Liver (tissue), 9 donors: ENCODE data around the gene GPC3. TPM values are rescaled to one million over a fixed set of nuclear protein-coding genes. Genes with fewer than 3 reads are reported as not detected.

Experiments used
- DNase-seq: peaks from one replicate; pipeline ENCODE4 v3.0.0-alpha.2; 2017; ENCODE audit warnings: low spot score
- H3K27ac ChIP-seq, 2 donors: one replicate each; pipeline ENCODE4 v1.7.0; 2013; ENCODE audit warnings: inconsistent platforms in 2 of 2, low read length in 2 of 2, control low read depth in 1 of 2, low read depth in 1 of 2, mild to moderate bottlenecking in 1 of 2
- H3K27me3 ChIP-seq, 4 donors: one replicate each; pipeline versions ENCODE4 v1.6.1 to v1.7.0; 2013; ENCODE audit warnings: low read length in 3 of 4, inconsistent platforms in 1 of 4, mild to moderate bottlenecking in 1 of 4, moderate library complexity in 1 of 4; ENCODE audit not compliant: control insufficient read depth in 4 of 4, insufficient read depth in 4 of 4
- H3K36me3 ChIP-seq, 4 donors: one replicate each; pipeline versions ENCODE4 v1.6.1 to v1.7.0; 2013; ENCODE audit warnings: low read length in 3 of 4, mild to moderate bottlenecking in 3 of 4, low read depth in 1 of 4, moderate library complexity in 1 of 4; ENCODE audit not compliant: control insufficient read depth in 4 of 4, insufficient read depth in 3 of 4
- H3K4me1 ChIP-seq, 4 donors: one replicate each; pipeline versions ENCODE4 v1.6.1 to v1.7.0; 2013; ENCODE audit warnings: low read length in 3 of 4, mild to moderate bottlenecking in 3 of 4, moderate library complexity in 1 of 4; ENCODE audit not compliant: control insufficient read depth in 4 of 4, insufficient read depth in 4 of 4
- H3K4me3 ChIP-seq, 3 donors: one replicate each; pipeline versions ENCODE4 v1.6.1 to v1.7.0; 2013; ENCODE audit warnings: low read length in 3 of 3, control low read depth in 1 of 3, low read depth in 1 of 3, mild to moderate bottlenecking in 1 of 3
- H3K9ac ChIP-seq, 2 donors: one replicate each; pipeline ENCODE4 v1.7.0; 2013; ENCODE audit warnings: low read length in 2 of 2, mild to moderate bottlenecking in 2 of 2, moderate library complexity in 2 of 2, control low read depth in 1 of 2, low read depth in 1 of 2
- H3K9me3 ChIP-seq, 4 donors: one replicate each; pipeline versions ENCODE4 v1.6.1 to v1.7.0; 2013; ENCODE audit warnings: low read length in 3 of 4; ENCODE audit not compliant: control insufficient read depth in 4 of 4
- EGR1 ChIP-seq, 2 donors: IDR thresholded peaks; 2 replicates each; pipeline ENCODE4 v1.6.1; 2016 to 2018; ENCODE audit warnings: antibody characterized with exemption in 2 of 2, low read depth in 2 of 2
- FOXA1 ChIP-seq: IDR thresholded peaks from 2 replicates; pipeline ENCODE4 v1.6.1; 2016; ENCODE audit warnings: antibody characterized with exemption
- FOXA2 ChIP-seq: IDR thresholded peaks from 2 replicates; pipeline ENCODE4 v1.6.1; 2016; ENCODE audit warnings: antibody characterized with exemption
- GABPA ChIP-seq, 2 donors: IDR thresholded peaks in 1 of 2; conservative IDR thresholded peaks in 1 of 2; 2 replicates each; pipeline ENCODE4 v1.6.1; 2016; ENCODE audit warnings: antibody characterized with exemption in 2 of 2, mild to moderate bottlenecking in 1 of 2, moderate library complexity in 1 of 2
- HNF4A ChIP-seq, 2 donors: conservative IDR thresholded peaks; 2 replicates each; pipeline ENCODE4 v1.6.1; 2016; ENCODE audit warnings: antibody characterized with exemption in 2 of 2, mild to moderate bottlenecking in 2 of 2
- HNF4G ChIP-seq: IDR thresholded peaks from 2 replicates; pipeline ENCODE4 v1.6.1; 2016; ENCODE audit warnings: antibody characterized with exemption
- JUND ChIP-seq, 2 donors: IDR thresholded peaks; 2 replicates each; pipeline ENCODE4 v1.6.1; 2016; ENCODE audit warnings: antibody characterized with exemption in 2 of 2
- MAX ChIP-seq: IDR thresholded peaks from 2 replicates; pipeline ENCODE4 v1.6.1; 2016; ENCODE audit warnings: antibody characterized with exemption
- NR2F2 ChIP-seq: IDR thresholded peaks from 2 replicates; pipeline ENCODE4 v1.6.1; 2016; ENCODE audit warnings: antibody characterized with exemption
- RAD21 ChIP-seq, 2 donors: IDR thresholded peaks; 2 replicates each; pipeline ENCODE4 v1.6.1; 2016; ENCODE audit warnings: antibody characterized with exemption in 2 of 2, mild to moderate bottlenecking in 2 of 2
- REST ChIP-seq: IDR thresholded peaks from 2 replicates; pipeline ENCODE4 v1.6.1; 2016; ENCODE audit warnings: antibody characterized with exemption, mild to moderate bottlenecking
- RXRA ChIP-seq, 2 donors: IDR thresholded peaks; 2 replicates each; pipeline ENCODE4 v1.6.1; 2017 to 2018; ENCODE audit warnings: antibody characterized with exemption in 2 of 2, mild to moderate bottlenecking in 1 of 2
- SP1 ChIP-seq: IDR thresholded peaks from 2 replicates; pipeline ENCODE4 v1.6.1; 2018; ENCODE audit warnings: antibody characterized with exemption, mild to moderate bottlenecking
- TAF1 ChIP-seq: conservative IDR thresholded peaks from 2 replicates; pipeline ENCODE4 v1.6.1; 2016; ENCODE audit warnings: antibody characterized with exemption, mild to moderate bottlenecking
- YY1 ChIP-seq: IDR thresholded peaks from 2 replicates; pipeline ENCODE4 v1.6.1; 2016; ENCODE audit warnings: antibody characterized with exemption, mild to moderate bottlenecking
- ZBTB33 ChIP-seq: IDR thresholded peaks from 2 replicates; pipeline ENCODE4 v1.6.1; 2016; ENCODE audit warnings: antibody characterized with exemption
- WGBS: extraction: QIAGEN DNeasy Blood & Tissue Kit; methylation state at CpG from one replicate; pipeline ENCODE4 v1.1.7; 2013; 5-methylcytosine and 5-hydroxymethylcytosine counted together
- polyA plus RNA-seq, 2 donors: library from polyadenylated mRNA; stranded (reverse) in 1 of 2; unstranded in 1 of 2; fragments of 200-250 nt in 1 of 2; fragments of >200 nt in 1 of 2; fragmentation: Nextera tagmentation in 1 of 2; extraction: Ambion mirVana in 1 of 2; gene quantifications; one replicate each; pipeline versions ENCODE4 v1.2.1 to v1.2.3, GENCODE V29; 2013 to 2015
- total RNA-seq, 2 donors: library from RNA; depleted of rRNA; stranded (reverse); fragments of >200 nt; gene quantifications; one replicate each; pipeline ENCODE4 v1.2.3, GENCODE V29; 2014
- TF ChIP-seq, protein P1 (sequence below): IDR thresholded peaks from 2 replicates; pipeline ENCODE4 v1.6.1; 2016; ENCODE audit warnings: antibody characterized with exemption
- TF ChIP-seq, protein P2 (sequence below): fragments of 150-350 bp; IDR thresholded peaks from 2 replicates; pipeline ENCODE4 v1.5.1; 2017; ENCODE audit warnings: improper control_type of control experiment, low read depth, low read length; ENCODE audit not compliant: missing input control
- donor health status: healthy.
- donor health status: healthy.
- donor health status: healthy.
- donor health status: healthy.
- donor health status: healthy.

Gene GPC3
- total and polyA plus RNA-seq, 4 donors, result 0.40 to 1,133 (median 1.5) TPM

GRCh38 chrX:133881007-133881406 is 104.4 kb downstream of the GPC3 start:
- WGBS, result 91% methylated on average over 4 of the region's 4 CpGs
- DNase-seq, result no peak
- Histone ChIP-seq H3K9me3 (no peaks in the 10 kb centered on the region), H3K4me3 (no peak overlapping the region), H3K27me3 (peaks cover 0 to 8% (median 2%) of the 10 kb centered on the region in 4 donors), H3K4me1 (peaks cover 0 to 13% (median 11%) of the 10 kb centered on the region in 4 donors), H3K9ac (no peak overlapping the region), H3K36me3 (no peaks in the 10 kb centered on the region), H3K27ac (no peak overlapping the region)
- no peak for TF ChIP-seq JUND (IDR thresholded peaks at IDR 0.05)
- TF ChIP-seq EGR1 (IDR thresholded peaks at IDR 0.05; ENCODE audit: low read depth in 2 of 2), result no peak
- no peak for TF ChIP-seq TAF1
- TF ChIP-seq YY1, result no peak
- no peak for TF ChIP-seq NR2F2
- no peak for TF ChIP-seq GABPA (IDR thresholded peaks at IDR 0.05 in 1 of 2, conservative IDR thresholded peaks at IDR 0.05 in 1 of 2)
- no peak for TF ChIP-seq MAX
- no peak for TF ChIP-seq HNF4G
- TF ChIP-seq, protein P1, sequence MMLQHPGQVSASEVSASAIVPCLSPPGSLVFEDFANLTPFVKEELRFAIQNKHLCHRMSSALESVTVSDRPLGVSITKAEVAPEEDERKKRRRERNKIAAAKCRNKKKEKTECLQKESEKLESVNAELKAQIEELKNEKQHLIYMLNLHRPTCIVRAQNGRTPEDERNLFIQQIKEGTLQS, result no peak
- TF ChIP-seq HNF4A (conservative IDR thresholded peaks at IDR 0.05), result no peak
- no peak for TF ChIP-seq FOXA2
- TF ChIP-seq FOXA1, result no peak
- TF ChIP-seq RAD21 (IDR thresholded peaks at IDR 0.05), result no peak
- TF ChIP-seq ZBTB33, result no peak
- no peak for TF ChIP-seq RXRA (IDR thresholded peaks at IDR 0.05)
- no peak for TF ChIP-seq REST

GRCh38 chrX:133880032-133880443 is 105.4 kb downstream of the GPC3 start:
- DNase-seq, result no peak
- H3K36me3 ChIP-seq, result no peaks in the 10 kb centered on the region
- no peaks in the 10 kb centered on the region for H3K9me3 ChIP-seq
- H3K9ac ChIP-seq, result no peak overlapping the region
- H3K4me1 ChIP-seq, result peaks cover 0 to 11% (median 10%) of the 10 kb centered on the region in 4 donors
- no peak overlapping the region for H3K27ac ChIP-seq
- 59% methylated on average over 4 of the region's 4 CpGs for WGBS
- TF ChIP-seq, protein P2, sequence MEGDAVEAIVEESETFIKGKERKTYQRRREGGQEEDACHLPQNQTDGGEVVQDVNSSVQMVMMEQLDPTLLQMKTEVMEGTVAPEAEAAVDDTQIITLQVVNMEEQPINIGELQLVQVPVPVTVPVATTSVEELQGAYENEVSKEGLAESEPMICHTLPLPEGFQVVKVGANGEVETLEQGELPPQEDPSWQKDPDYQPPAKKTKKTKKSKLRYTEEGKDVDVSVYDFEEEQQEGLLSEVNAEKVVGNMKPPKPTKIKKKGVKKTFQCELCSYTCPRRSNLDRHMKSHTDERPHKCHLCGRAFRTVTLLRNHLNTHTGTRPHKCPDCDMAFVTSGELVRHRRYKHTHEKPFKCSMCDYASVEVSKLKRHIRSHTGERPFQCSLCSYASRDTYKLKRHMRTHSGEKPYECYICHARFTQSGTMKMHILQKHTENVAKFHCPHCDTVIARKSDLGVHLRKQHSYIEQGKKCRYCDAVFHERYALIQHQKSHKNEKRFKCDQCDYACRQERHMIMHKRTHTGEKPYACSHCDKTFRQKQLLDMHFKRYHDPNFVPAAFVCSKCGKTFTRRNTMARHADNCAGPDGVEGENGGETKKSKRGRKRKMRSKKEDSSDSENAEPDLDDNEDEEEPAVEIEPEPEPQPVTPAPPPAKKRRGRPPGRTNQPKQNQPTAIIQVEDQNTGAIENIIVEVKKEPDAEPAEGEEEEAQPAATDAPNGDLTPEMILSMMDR, result no peak
- TF ChIP-seq SP1 (no peak), HNF4A (conservative IDR thresholded peaks at IDR 0.05) (no peak), TAF1 (no peak), EGR1 (IDR thresholded peaks at IDR 0.05; ENCODE audit: low read depth in 2 of 2) (no peak), ZBTB33 (no peak), FOXA2 (no peak)
- peaks cover 0 to 8% (median 2%) of the 10 kb centered on the region in 4 donors for H3K27me3 ChIP-seq
- H3K4me3 ChIP-seq, result no peak overlapping the region
